ENCODE data around the gene XPNPEP1. TPM values are rescaled to one million over a fixed set of nuclear protein-coding genes. Genes with fewer than 3 reads are reported as not detected.
A peak's percentile ranks its signal among the peaks of the same experiment; 100 is the strongest.

XPNPEP1 gene
- total RNA-seq, 1 donor from 2014 or later, result 79.4 TPM

- Mint-ChIP-seq H3K4me1 (ENCODE audit: low read depth) (peaks cover 22% of the 10 kb centered on the region), H3K4me3 (ENCODE audit: low read depth) (no peak overlapping the region), H3K9me3 (no peaks in the 10 kb centered on the region), H3K27ac (no peak overlapping the region), H3K27me3 (ENCODE audit: low read depth) (peaks cover 5% of the 10 kb centered on the region), H3K36me3 (ENCODE audit: low read depth) (peaks cover 3% of the 10 kb centered on the region)
- intact Hi-C loops (cut with micrococcal nuclease), result no loop called here
- no peak for DNase-seq (ENCODE audit: low spot score)
Measured at GRCh38 chr10:109855746-109856145, 67.6 kb downstream of the XPNPEP1 start.

GRCh38 chr10:109853921-109854320 is 69.4 kb downstream of the XPNPEP1 start:
- Mint-ChIP-seq H3K36me3 (ENCODE audit: low read depth) (no peaks in the 10 kb centered on the region), H3K4me1 (ENCODE audit: low read depth) (peaks cover 12% of the 10 kb centered on the region), H3K27me3 (ENCODE audit: low read depth) (peaks cover 5% of the 10 kb centered on the region), H3K4me3 (ENCODE audit: low read depth) (no peak overlapping the region), H3K27ac (no peak overlapping the region), H3K9me3 (no peaks in the 10 kb centered on the region)
- intact Hi-C loops (cut with micrococcal nuclease), result no loop called here
- no peak for DNase-seq (ENCODE audit: low spot score)

- Mint-ChIP-seq H3K27me3 (ENCODE audit: low read depth) (peaks cover 5% of the 10 kb centered on the region), H3K9me3 (no peaks in the 10 kb centered on the region), H3K27ac (no peak overlapping the region), H3K4me1 (ENCODE audit: low read depth) (peaks cover 12% of the 10 kb centered on the region), H3K4me3 (ENCODE audit: low read depth) (no peak overlapping the region), H3K36me3 (ENCODE audit: low read depth) (no peaks in the 10 kb centered on the region)
- intact Hi-C loops (cut with micrococcal nuclease), result no loop called here
- DNase-seq (ENCODE audit: low spot score), result peak; percentile 40
Measured at GRCh38 chr10:109852475-109853037, 70.8 kb downstream of the XPNPEP1 start.

GRCh38 chr10:109851616-109852474 is 71.5 kb downstream of the XPNPEP1 start:
- Mint-ChIP-seq H3K27me3 (ENCODE audit: low read depth) (peaks cover 9% of the 10 kb centered on the region), H3K4me1 (ENCODE audit: low read depth) (peaks cover 12% of the 10 kb centered on the region), H3K9me3 (no peaks in the 10 kb centered on the region), H3K4me3 (ENCODE audit: low read depth) (no peak overlapping the region), H3K27ac (no peak overlapping the region), H3K36me3 (ENCODE audit: low read depth) (no peaks in the 10 kb centered on the region)
- no peak for DNase-seq (ENCODE audit: low spot score)
- intact Hi-C loops (cut with micrococcal nuclease), result no loop called here

GRCh38 chr10:109846832-109847231 is 76.5 kb downstream of the XPNPEP1 start:
- H3K9me3 Mint-ChIP-seq, result no peaks in the 10 kb centered on the region
- no peaks in the 10 kb centered on the region for H3K36me3 Mint-ChIP-seq (ENCODE audit: low read depth)
- intact Hi-C loops (cut with micrococcal nuclease), result no loop called here
- H3K4me3 Mint-ChIP-seq (ENCODE audit: low read depth), result no peak overlapping the region
- H3K27ac Mint-ChIP-seq, result no peak overlapping the region
- no peak for DNase-seq (ENCODE audit: low spot score)
- peaks cover 4% of the 10 kb centered on the region for H3K4me1 Mint-ChIP-seq (ENCODE audit: low read depth)
- peaks cover 27% of the 10 kb centered on the region for H3K27me3 Mint-ChIP-seq (ENCODE audit: low read depth)

- intact Hi-C loops (cut with micrococcal nuclease), result no loop called here
- Mint-ChIP-seq H3K4me1 (ENCODE audit: low read depth) (no peaks in the 10 kb centered on the region), H3K4me3 (ENCODE audit: low read depth) (no peak overlapping the region)
Measured at GRCh38 chr10:109845308-109845707, 78.0 kb downstream of the XPNPEP1 start.

GRCh38 chr10:109838592-109839244 is 84.6 kb downstream of the XPNPEP1 start:
- Mint-ChIP-seq H3K36me3 (ENCODE audit: low read depth) (no peaks in the 10 kb centered on the region), H3K27ac (no peak overlapping the region), H3K4me1 (ENCODE audit: low read depth) (no peaks in the 10 kb centered on the region), H3K27me3 (ENCODE audit: low read depth) (peaks cover 15% of the 10 kb centered on the region), H3K9me3 (no peaks in the 10 kb centered on the region), H3K4me3 (ENCODE audit: low read depth) (no peak overlapping the region)
- no peak for DNase-seq (ENCODE audit: low spot score)
- intact Hi-C loops (cut with micrococcal nuclease), result no loop called here

More at GRCh38 chr10:109845308-109845707, 78.0 kb downstream of the XPNPEP1 start:
- H3K36me3 Mint-ChIP-seq (ENCODE audit: low read depth), result no peaks in the 10 kb centered on the region
- no peak for DNase-seq (ENCODE audit: low spot score)
- peaks cover 22% of the 10 kb centered on the region for H3K27me3 Mint-ChIP-seq (ENCODE audit: low read depth)
- no peak overlapping the region for H3K27ac Mint-ChIP-seq
- H3K9me3 Mint-ChIP-seq, result no peaks in the 10 kb centered on the region

GRCh38 chr10:109837384-109837783 is 85.9 kb downstream of the XPNPEP1 start:
- intact Hi-C loops (cut with micrococcal nuclease), result no loop called here
- no peak for DNase-seq (ENCODE audit: low spot score)

GRCh38 chr10:109835257-109835656 is 88.1 kb downstream of the XPNPEP1 start:
- Mint-ChIP-seq H3K9me3 (no peaks in the 10 kb centered on the region), H3K4me3 (ENCODE audit: low read depth) (no peak overlapping the region), H3K4me1 (ENCODE audit: low read depth) (no peaks in the 10 kb centered on the region), H3K36me3 (ENCODE audit: low read depth) (no peaks in the 10 kb centered on the region), H3K27ac (no peak overlapping the region), H3K27me3 (ENCODE audit: low read depth) (peaks cover 9% of the 10 kb centered on the region)
- DNase-seq (ENCODE audit: low spot score), result no peak
- intact Hi-C loops (cut with micrococcal nuclease), result no loop called here

More at GRCh38 chr10:109837384-109837783, 85.9 kb downstream of the XPNPEP1 start:
- H3K36me3 Mint-ChIP-seq (ENCODE audit: low read depth), result no peaks in the 10 kb centered on the region
- H3K9me3 Mint-ChIP-seq, result no peaks in the 10 kb centered on the region
- peaks cover 11% of the 10 kb centered on the region for H3K27me3 Mint-ChIP-seq (ENCODE audit: low read depth)
- no peak overlapping the region for H3K4me3 Mint-ChIP-seq (ENCODE audit: low read depth)
- H3K4me1 Mint-ChIP-seq (ENCODE audit: low read depth), result no peaks in the 10 kb centered on the region
- no peak overlapping the region for H3K27ac Mint-ChIP-seq

GRCh38 chr10:109831846-109832245 is 91.5 kb downstream of the XPNPEP1 start:
- no peak overlapping the region for H3K27ac Mint-ChIP-seq

GRCh38 chr10:109824206-109824605 is 99.1 kb downstream of the XPNPEP1 start:
- Mint-ChIP-seq H3K27ac (no peak overlapping the region), H3K36me3 (ENCODE audit: low read depth) (no peaks in the 10 kb centered on the region), H3K9me3 (no peaks in the 10 kb centered on the region), H3K4me3 (ENCODE audit: low read depth) (no peak overlapping the region), H3K4me1 (ENCODE audit: low read depth) (no peaks in the 10 kb centered on the region), H3K27me3 (ENCODE audit: low read depth) (no peaks in the 10 kb centered on the region)
- intact Hi-C loops (cut with micrococcal nuclease), result no loop called here
- no peak for DNase-seq (ENCODE audit: low spot score)

More at GRCh38 chr10:109831846-109832245, 91.5 kb downstream of the XPNPEP1 start:
- Mint-ChIP-seq H3K4me1 (ENCODE audit: low read depth) (no peaks in the 10 kb centered on the region), H3K36me3 (ENCODE audit: low read depth) (no peaks in the 10 kb centered on the region), H3K27me3 (ENCODE audit: low read depth) (peaks cover 9% of the 10 kb centered on the region), H3K9me3 (no peaks in the 10 kb centered on the region), H3K4me3 (ENCODE audit: low read depth) (no peak overlapping the region)
- intact Hi-C loops (cut with micrococcal nuclease), result no loop called here
- no peak for DNase-seq (ENCODE audit: low spot score)

GRCh38 chr10:109823196-109823595 is 100.1 kb downstream of the XPNPEP1 start:
- H3K4me3 Mint-ChIP-seq (ENCODE audit: low read depth), result no peak overlapping the region
- intact Hi-C loops (cut with micrococcal nuclease), result no loop called here
- H3K36me3 Mint-ChIP-seq (ENCODE audit: low read depth), result no peaks in the 10 kb centered on the region
- H3K4me1 Mint-ChIP-seq (ENCODE audit: low read depth), result no peaks in the 10 kb centered on the region
- no peaks in the 10 kb centered on the region for H3K9me3 Mint-ChIP-seq
- no peak for DNase-seq (ENCODE audit: low spot score)
- H3K27ac Mint-ChIP-seq, result no peak overlapping the region
- H3K27me3 Mint-ChIP-seq (ENCODE audit: low read depth), result no peaks in the 10 kb centered on the region

- no peaks in the 10 kb centered on the region for H3K27me3 Mint-ChIP-seq (ENCODE audit: low read depth)
- no peaks in the 10 kb centered on the region for H3K9me3 Mint-ChIP-seq
- no peak overlapping the region for H3K27ac Mint-ChIP-seq
- no peak for DNase-seq (ENCODE audit: low spot score)
- intact Hi-C loops (cut with micrococcal nuclease), result no loop called here
- no peaks in the 10 kb centered on the region for H3K36me3 Mint-ChIP-seq (ENCODE audit: low read depth)
- H3K4me1 Mint-ChIP-seq (ENCODE audit: low read depth), result no peaks in the 10 kb centered on the region
- no peak overlapping the region for H3K4me3 Mint-ChIP-seq (ENCODE audit: low read depth)
Measured at GRCh38 chr10:109821672-109822071, 101.6 kb downstream of the XPNPEP1 start.

Data from activated T-helper 2 cell treated with anti-CD3 and anti-CD28 coated beads, Interferon-gamma antibody, Interleukin-2, Interleukin-4, amounts not matched to agents 10 μg/mL and 5 μg/mL and 100 μg/mL, durations not matched to agents 14 hours and 24 hours and 36 hours (primary cell).